Body of pancreas (tissue), 4 donors: ENCODE data around the gene KIF1B. TPM values are rescaled to one million over a fixed set of nuclear protein-coding genes. Genes with fewer than 3 reads are reported as not detected.

Experiments used
- ATAC-seq: fragments of 150-250 bp; one replicate; pipeline ENCODE4 v1.9.1; 2016
- DNase-seq, 4 donors: peaks; one replicate each; pipeline ENCODE4 v3.0.0-alpha.2; 2019
- H3K27ac ChIP-seq, 4 donors: fragments of 200-600 bp; sonication (generic); 1 replicate in 3 of 4; 2 replicates in 1 of 4; pipeline versions ENCODE4 v1.5.1 to v1.6.1; 2016 to 2019; ENCODE audit warnings: mild to moderate bottlenecking in 1 of 4, mixed read lengths in 1 of 4, moderate library complexity in 1 of 4
- H3K27me3 ChIP-seq, 2 donors: fragments of 200-600 bp; sonication (generic); one replicate each; pipeline ENCODE4 v1.6.0; 2016; ENCODE audit warnings: mild to moderate bottlenecking in 1 of 2
- H3K36me3 ChIP-seq, 2 donors: fragments of 200-600 bp; sonication (generic); replicated peaks in 1 of 2; 2 replicates each; pipeline ENCODE4 v1.5.1; 2016; ENCODE audit warnings: low read depth in 2 of 2; ENCODE audit not compliant: insufficient read depth in 1 of 2
- H3K4me1 ChIP-seq: fragments of 200-600 bp; sonication (generic); one replicate; pipeline ENCODE4 v1.6.0; 2016
- H3K4me3 ChIP-seq, 2 donors: fragments of 200-600 bp; sonication (generic); 1 replicate in 1 of 2; 2 replicates in 1 of 2; pipeline ENCODE4 v1.5.1; 2016 to 2019
- H3K9me3 ChIP-seq, 3 donors: fragments of 200-600 bp; sonication (generic); 1 replicate in 2 of 3; 2 replicates in 1 of 3; pipeline ENCODE4 v1.5.1; 2016
- CTCF ChIP-seq, 7 experiments: fragments of 450-650 bp in 4 of 7; fragments of 200-600 bp in 3 of 7; sonication (generic) in 3 of 7; IDR thresholded peaks; one replicate each; pipeline ENCODE4 v1.5.1; 2016 to 2019; ENCODE audit warnings: antibody characterized with exemption in 7 of 7
- POLR2A ChIP-seq, 3 donors: fragments of 450-650 bp; IDR thresholded peaks; one replicate each; pipeline ENCODE4 v1.6.1; 2016; ENCODE audit warnings: antibody characterized with exemption in 3 of 3, mild to moderate bottlenecking in 2 of 3
- WGBS, 2 donors: methylation state at CpG; one replicate each; pipeline ENCODE4 v1.1.5; 2017; 5-methylcytosine and 5-hydroxymethylcytosine counted together
- intact Hi-C: fragments of 100-400 bp; cut with DNase I; formaldehyde crosslinking; loops from one replicate; pipeline ENCODE4 v1.15.1; 2023
- total RNA-seq, 2 donors: library from RNA; depleted of rRNA; stranded (reverse); fragments of >200 nt; gene quantifications; one replicate each; pipeline ENCODE4 v1.1.0, GENCODE V29; 2016

The KIF1B gene
- total RNA-seq, 2 donors from 2014 or later: 39.2 to 46.8 TPM

GRCh38 chr1:10295481-10296085 is 85.2 kb downstream of the KIF1B start:
- Histone ChIP-seq H3K4me1 (no peaks in the 10 kb centered on the region), H3K9me3 (no peaks in the 10 kb centered on the region), H3K4me3 (no peak overlapping the region), H3K27ac (no peak overlapping the region), H3K36me3 (peaks cover 4 to 11% of the 10 kb centered on the region in 2 donors), H3K27me3 (no peaks in the 10 kb centered on the region)
- TF ChIP-seq POLR2A (IDR thresholded peaks at IDR 0.05) (no peak), CTCF (IDR thresholded peaks at IDR 0.05) (no peak)
- intact Hi-C loops: no loop called here
- DNase-seq: no peak
- no peak for ATAC-seq
- WGBS, 2 donors: 94 to 95% methylated on average over 6 of the region's 6 CpGs

- DNase-seq (no peak), ATAC-seq (no peak)
- 26 to 39% methylated on average over 1 of the region's 1 CpG for WGBS, 2 donors
- no peaks in the 10 kb centered on the region for H3K27me3 ChIP-seq
- intact Hi-C loops: no loop called here
- H3K27ac ChIP-seq: no peak overlapping the region
- no peak overlapping the region for H3K4me3 ChIP-seq
- H3K4me1 ChIP-seq: no peaks in the 10 kb centered on the region
- H3K36me3 ChIP-seq: peaks cover 4 to 15% of the 10 kb centered on the region in 2 donors
- TF ChIP-seq POLR2A (IDR thresholded peaks at IDR 0.05): no peak
- no peak for TF ChIP-seq CTCF (IDR thresholded peaks at IDR 0.05)
- no peaks in the 10 kb centered on the region for H3K9me3 ChIP-seq
Measured at GRCh38 chr1:10299151-10299550, 88.8 kb downstream of the KIF1B start.

GRCh38 chr1:10302416-10302815 is 92.0 kb downstream of the KIF1B start:
- TF ChIP-seq POLR2A (IDR thresholded peaks at IDR 0.05): no peak
- no peak for TF ChIP-seq CTCF (IDR thresholded peaks at IDR 0.05)
- intact Hi-C loops: no loop called here
- no peaks in the 10 kb centered on the region for H3K9me3 ChIP-seq
- H3K27me3 ChIP-seq: no peaks in the 10 kb centered on the region
- no peak for ATAC-seq
- peaks cover 4 to 9% of the 10 kb centered on the region in 2 donors for H3K36me3 ChIP-seq
- no peak for DNase-seq
- WGBS, 2 donors: 96% methylated on average over 6 of the region's 6 CpGs
- H3K4me3 ChIP-seq: no peak overlapping the region
- H3K4me1 ChIP-seq: no peaks in the 10 kb centered on the region
- H3K27ac ChIP-seq: no peak overlapping the region

GRCh38 chr1:10304295-10304694 is 93.9 kb downstream of the KIF1B start:
- intact Hi-C loops: no loop called here
- no peak for TF ChIP-seq CTCF (IDR thresholded peaks at IDR 0.05)
- TF ChIP-seq POLR2A (IDR thresholded peaks at IDR 0.05): no peak
- H3K27ac ChIP-seq: no peak overlapping the region
- 90 to 91% methylated on average over 11 of the region's 11 CpGs for WGBS, 2 donors
- H3K27me3 ChIP-seq: no peaks in the 10 kb centered on the region
- no peaks in the 10 kb centered on the region for H3K4me1 ChIP-seq
- no peak for DNase-seq
- H3K36me3 ChIP-seq: peaks cover 0 to 10% of the 10 kb centered on the region in 2 donors
- ATAC-seq: no peak
- H3K4me3 ChIP-seq: no peak overlapping the region
- H3K9me3 ChIP-seq: no peaks in the 10 kb centered on the region

- no peak for ATAC-seq
- H3K9me3 ChIP-seq: no peaks in the 10 kb centered on the region
- H3K4me3 ChIP-seq: no peak overlapping the region
- no peak for DNase-seq
- intact Hi-C loops: no loop called here
- no peaks in the 10 kb centered on the region for H3K27me3 ChIP-seq
- WGBS, 2 donors: 69 to 96% methylated on average over 2 of the region's 2 CpGs
- H3K4me1 ChIP-seq: no peaks in the 10 kb centered on the region
- no peak overlapping the region for H3K27ac ChIP-seq
- no peak for TF ChIP-seq POLR2A (IDR thresholded peaks at IDR 0.05)
- no peak for TF ChIP-seq CTCF (IDR thresholded peaks at IDR 0.05)
- H3K36me3 ChIP-seq: peaks cover 0 to 10% of the 10 kb centered on the region in 2 donors
Measured at GRCh38 chr1:10306435-10306834, 96.1 kb downstream of the KIF1B start.
